SHP77 treated with DMSO at 0.1 percent for 48 hours (cell line): Measurements from ENCODE around the gene ASB3.
"Not testable (repeated sequence)": the region's sequence is repeated elsewhere in the genome, so short reads cannot be mapped to it uniquely, and the experiment has no call there.

Experiments
- DNase-seq: peaks from one replicate; lab custom pipeline; 2025; lab: John Stamatoyannopoulos, UW

ASB3 gene

GRCh38 chr2:53786705-53787613, at the start of gene ASB3, which contains the start of gene ERLEC1:
Gene ASB3, minus strand, starts transcription at chr2:53786953. Its CDS starts 21,381 bp downstream, at chr2:53765572.
Gene ERLEC1, plus strand, starts transcription at chr2:53787044. Its CDS starts 167 bp downstream, at chr2:53787211.
- DNase-seq = peak; percentile 98

- DNase-seq = not testable (repeated sequence)
Measured at GRCh38 chr2:53829980-53830290, 43.2 kb upstream of the ASB3 start.

DNA sequence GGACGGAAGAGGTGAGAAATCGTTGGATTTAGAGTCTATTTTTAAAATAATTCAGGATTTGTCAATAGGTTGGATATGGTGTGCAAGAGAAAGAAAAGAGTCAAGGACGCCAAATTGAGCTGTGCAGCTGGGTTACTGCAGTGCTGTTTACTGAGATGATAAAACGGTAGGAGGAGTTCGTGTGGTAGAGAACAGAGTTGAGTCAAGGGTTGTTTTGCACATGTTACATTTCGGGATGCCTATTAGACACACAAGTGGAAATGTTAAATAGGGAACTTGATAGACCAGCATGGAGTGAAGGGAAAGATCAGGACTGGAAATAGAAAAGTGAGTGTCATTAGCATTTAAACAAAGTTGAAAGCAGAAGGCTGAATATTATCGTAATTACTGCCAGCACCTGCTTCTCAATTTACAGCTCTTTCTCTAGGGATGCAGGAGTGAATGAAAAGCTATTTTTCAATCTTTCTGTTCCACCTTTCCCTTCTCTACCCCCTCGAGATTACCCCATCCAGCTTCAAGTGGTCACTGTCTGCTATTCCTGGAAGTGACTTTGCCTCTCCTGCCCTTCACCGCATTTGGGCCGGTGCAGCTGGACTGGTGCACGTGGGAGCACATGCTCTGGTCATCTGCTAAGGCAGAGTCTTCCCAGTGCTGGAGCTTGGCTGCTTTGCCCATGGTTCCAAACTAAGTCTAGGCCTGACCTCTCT, 42.7 kb upstream of the ASB3 start:
- DNase-seq = peak; percentile 30

- DNase-seq = no peak
Measured at GRCh38 chr2:53828331-53828730, 41.6 kb upstream of the ASB3 start.

- no peak for DNase-seq
Measured at GRCh38 chr2:53827398-53828175, 40.8 kb upstream of the ASB3 start.

DNA sequence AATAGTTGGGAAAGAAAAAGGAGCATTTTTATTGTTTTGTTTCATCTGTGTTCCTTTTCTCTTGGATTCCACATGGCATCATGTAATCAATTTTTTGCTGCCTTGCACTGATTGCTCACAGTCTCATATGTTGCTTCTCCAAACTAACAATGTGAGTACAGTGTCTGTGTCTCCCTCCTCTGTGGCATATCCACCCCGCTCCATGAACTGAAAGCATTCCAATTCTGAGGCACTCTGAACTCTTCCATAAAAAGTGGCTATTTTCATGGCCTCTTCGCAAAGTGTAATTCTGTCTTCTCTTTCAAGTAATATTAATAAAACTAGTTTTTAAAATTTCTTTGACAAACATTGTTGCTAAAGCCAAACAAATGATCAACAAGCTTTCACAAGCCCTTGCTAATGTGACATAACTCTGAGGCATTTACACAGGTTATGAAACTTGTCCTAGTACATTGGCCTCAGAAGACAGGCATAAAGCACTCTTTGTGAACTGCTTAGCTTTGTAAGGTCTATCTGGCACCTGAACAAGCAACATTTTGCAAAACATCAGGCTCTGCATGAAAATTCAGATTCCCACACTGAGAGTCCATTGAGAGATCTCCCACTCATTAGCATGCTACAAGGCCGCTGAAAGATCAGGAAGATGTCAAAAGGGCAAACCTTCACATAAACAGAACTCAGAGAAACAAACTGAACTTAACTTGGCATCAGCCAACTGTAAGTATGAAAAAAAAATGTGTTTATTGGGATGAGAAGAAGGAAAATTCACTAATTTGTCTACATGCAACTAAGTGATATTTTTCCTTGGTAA, 40.0 kb upstream of the ASB3 start:
- DNase-seq = no peak

- no peak for DNase-seq
Measured at GRCh38 chr2:53826030-53826410, 39.3 kb upstream of the ASB3 start.

DNA sequence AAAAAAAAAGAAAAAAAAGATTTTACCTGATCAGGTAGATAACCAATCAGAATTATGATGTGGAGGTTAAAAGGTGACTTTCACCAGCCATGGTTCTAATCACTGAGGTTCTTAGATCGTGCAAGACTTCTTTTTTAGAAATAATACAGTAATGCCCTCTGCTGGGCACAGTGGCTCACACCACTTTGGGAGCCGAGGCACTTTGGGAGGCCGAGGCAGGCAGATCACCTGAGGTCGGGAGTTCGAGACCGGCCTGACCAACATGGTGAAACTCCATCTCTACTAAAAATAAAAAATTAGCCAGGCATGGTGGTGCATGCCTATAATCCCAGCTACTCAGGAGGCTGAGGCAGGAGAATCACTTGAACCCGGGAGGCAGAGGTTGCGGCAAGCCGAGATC, 36.9 kb upstream of the ASB3 start:
- DNase-seq = not testable (repeated sequence)

DNA sequence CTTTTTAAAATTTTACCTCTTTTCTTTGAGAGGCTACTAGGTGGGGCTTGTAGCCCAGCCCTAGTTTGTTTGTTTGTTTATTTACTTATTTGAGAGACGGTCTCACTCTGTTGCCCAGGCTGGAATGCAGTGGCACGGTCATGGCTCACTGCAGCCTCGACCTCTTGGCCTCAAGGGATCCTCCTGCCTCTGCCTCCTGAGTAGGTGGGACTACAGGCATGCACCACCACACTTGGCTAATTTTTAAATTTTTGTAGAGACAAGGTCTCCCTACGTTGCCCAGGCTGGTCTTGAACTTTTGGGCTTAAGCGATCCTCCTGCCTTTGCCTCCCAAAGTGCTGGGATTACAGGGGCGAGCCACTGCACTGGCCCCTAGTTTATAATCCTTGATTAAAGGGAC, 35.1 kb upstream of the ASB3 start:
- DNase-seq = no peak

- no peak for DNase-seq
Measured at GRCh38 chr2:53820711-53821110, 34.0 kb upstream of the ASB3 start.

DNA sequence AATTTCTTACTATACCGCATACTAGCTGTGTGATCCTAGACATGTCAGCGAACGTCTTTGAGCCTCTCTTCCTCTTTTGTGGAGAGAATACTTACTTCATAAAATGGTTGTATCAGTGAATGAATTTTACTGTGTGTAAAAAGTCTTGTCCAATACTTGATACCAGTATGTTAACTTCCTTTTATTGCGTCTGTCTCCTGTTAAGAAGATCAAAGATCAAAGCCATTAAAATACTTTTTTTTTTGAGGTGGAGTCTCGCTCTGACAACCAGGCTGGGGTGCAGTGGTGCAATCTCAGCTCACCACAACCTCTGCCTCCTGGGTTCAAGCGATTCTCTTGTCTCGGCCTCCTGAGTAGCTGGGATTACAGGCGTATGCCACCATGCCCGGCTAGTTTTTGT, 33.3 kb upstream of the ASB3 start:
- DNase-seq = no peak

- DNase-seq = no peak
Measured at GRCh38 chr2:53819634-53820033, 32.9 kb upstream of the ASB3 start.

- no peak for DNase-seq
Measured at GRCh38 chr2:53818854-53819435, 32.2 kb upstream of the ASB3 start.

- DNase-seq = no peak
Measured at GRCh38 chr2:53813151-53813550, 26.4 kb upstream of the ASB3 start.

- DNase-seq = no peak
Measured at GRCh38 chr2:53811601-53812000, 24.8 kb upstream of the ASB3 start.

GRCh38 chr2:53802617-53803151, 15.9 kb upstream of the ASB3 start:
- DNase-seq = no peak

DNA sequence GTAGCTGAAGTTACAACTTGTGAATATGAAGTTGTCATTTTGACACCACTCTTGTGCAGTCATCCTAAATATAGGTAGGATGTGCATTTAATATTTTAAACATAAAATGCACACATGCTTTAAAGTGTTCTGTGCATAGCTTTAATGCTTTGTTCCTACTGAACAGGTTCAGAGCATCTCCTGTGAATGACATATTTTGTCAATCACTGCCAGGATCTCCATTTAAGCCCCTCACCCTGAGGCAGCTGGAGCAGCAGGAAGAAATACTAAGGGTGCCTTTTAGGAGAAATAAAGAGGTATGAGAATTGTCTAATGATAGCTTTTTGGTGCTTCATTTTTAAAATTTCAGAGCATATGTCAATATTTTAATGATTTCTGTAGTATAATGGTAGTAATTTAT, 14.8 kb upstream of the ASB3 start:
- no peak for DNase-seq

GRCh38 chr2:53793821-53794220, 7.1 kb upstream of the ASB3 start:
- no peak for DNase-seq

DNA sequence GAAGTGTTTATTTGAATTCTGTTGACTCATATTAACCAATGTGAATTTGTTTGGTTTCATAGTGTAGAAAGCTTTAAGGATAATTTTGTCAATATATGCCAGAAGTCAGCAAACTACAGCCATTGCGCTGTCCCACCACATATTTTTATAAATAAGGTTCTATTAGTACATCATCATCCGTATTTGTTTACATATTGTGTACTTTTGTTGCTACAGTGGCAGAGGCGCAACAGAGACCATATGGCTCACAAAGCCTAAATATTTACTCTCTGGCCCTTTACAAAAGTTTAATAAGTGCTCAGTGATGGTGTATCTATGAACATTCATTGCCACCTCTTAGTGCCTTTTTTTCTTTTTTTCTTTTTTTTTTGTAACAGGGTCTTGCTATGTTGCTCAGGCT, 6.5 kb upstream of the ASB3 start:
- no peak for DNase-seq

DNA sequence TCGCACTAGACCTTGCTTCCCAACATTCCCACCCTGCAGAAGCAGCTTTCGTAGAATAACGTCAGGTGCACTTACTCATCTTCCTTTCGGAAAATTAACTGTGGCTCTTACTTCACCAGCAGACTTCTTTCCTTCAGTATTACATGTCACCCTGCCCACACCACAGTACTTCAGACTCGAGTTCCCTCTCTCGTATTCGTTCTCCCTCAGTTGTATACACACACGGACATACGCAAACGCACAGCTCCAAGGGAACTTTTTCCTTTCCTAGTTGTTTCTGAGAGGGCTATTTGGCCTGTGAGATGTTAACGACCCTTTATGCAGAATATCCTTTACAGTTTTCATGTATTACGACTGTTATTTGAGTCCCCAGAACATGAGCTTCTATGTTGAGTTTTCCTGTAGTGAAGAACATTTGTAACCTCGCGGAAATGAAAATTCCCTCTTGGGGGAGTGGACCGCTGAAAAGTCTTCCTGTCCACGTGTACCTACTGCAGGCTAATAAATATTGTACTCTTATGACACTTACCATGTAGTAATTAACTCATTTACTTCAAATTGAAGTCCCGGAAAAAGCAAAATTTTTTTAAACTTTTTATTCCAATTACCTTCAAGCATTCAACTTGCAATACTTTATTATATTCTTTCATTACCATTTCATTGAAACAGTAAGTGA, 999 bp upstream of the ASB3 start:
- peak; percentile 15 for DNase-seq

DNA sequence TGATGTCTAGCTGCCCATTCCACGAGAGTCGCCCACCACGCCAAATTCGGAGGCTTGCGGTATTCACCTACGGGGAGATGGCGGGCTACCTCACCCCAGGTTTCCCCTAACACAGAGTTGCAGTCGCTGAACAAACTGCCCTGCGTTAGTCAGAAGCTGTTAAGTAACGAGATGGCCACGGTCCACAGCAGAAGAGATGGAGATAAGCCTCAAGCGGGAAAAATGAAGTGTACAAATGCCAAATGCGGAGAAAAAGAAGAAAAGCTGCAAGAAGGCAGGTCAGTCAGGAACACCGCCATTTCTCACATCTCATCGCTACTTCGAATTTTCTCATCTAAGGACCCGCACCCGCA, 425 bp downstream of the ASB3 start:
- no peak for DNase-seq
